Muscle layer of duodenum (tissue), 2 donors: ENCODE measurements around the gene MRPL52.

Experiments used
- H3K27ac ChIP-seq: one replicate; pipeline ENCODE4 v1.7.0; 2013; ENCODE audit warnings: mild to moderate bottlenecking, low read length
- H3K27me3 ChIP-seq: one replicate; pipeline ENCODE4 v1.7.0; 2013; ENCODE audit warnings: low read depth, mild to moderate bottlenecking, control low read depth, low read length
- H3K36me3 ChIP-seq, 2 donors: one replicate each; pipeline ENCODE4 v1.7.0; 2013; ENCODE audit warnings: low read length in 2 of 2, control low read depth in 1 of 2, mild to moderate bottlenecking in 1 of 2; ENCODE audit not compliant: insufficient read depth in 2 of 2, control insufficient read depth in 1 of 2
- H3K4me1 ChIP-seq, 2 donors: one replicate each; pipeline ENCODE4 v1.7.0; 2013; ENCODE audit warnings: low read length in 2 of 2, mild to moderate bottlenecking in 2 of 2, control low read depth in 1 of 2, moderate library complexity in 1 of 2; ENCODE audit not compliant: insufficient read depth in 2 of 2, control insufficient read depth in 1 of 2
- H3K4me3 ChIP-seq, 2 donors: one replicate each; pipeline ENCODE4 v1.7.0; 2013; ENCODE audit warnings: low read length in 2 of 2, low read depth in 1 of 2, mild to moderate bottlenecking in 1 of 2
- H3K9me3 ChIP-seq, 2 donors: one replicate each; pipeline ENCODE4 v1.7.0; 2013; ENCODE audit warnings: low read length in 2 of 2, control low read depth in 1 of 2, mild to moderate bottlenecking in 1 of 2; ENCODE audit not compliant: control insufficient read depth in 1 of 2
- donor health status: healthy.

The MRPL52 gene

DNA sequence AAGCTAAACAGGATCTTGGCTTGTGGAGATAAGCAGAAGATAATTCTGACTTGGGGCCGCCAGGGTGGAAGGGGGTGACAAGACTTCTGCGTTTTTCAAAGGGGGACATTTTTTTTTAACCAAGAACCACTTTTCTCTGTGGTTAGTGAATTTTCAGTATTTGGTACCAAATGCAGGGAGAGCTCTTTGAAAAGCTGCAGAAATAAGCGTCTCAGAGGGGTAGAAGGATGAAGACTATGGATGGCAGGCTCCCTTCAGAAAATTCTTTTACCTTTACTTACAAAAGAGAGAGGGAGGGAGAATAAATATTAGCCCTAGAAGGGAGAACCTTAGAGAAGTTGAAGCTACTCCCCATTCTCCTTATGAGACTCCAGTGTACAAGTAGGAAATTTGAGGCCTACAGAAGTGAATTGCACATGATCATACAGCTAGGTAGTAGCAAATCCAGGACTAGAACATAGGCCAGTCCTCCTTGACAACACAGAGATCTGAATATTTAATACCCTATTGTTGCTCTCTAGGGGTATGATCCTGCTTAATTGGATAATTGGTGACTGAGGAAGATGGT lies 840 bp downstream of the MRPL52 start:
- Histone ChIP-seq H3K4me1 (peaks cover 5 to 10% of the 10 kb centered on the region in 2 donors), H3K27ac (peak overlapping the region; percentile 87), H3K4me3 (peak overlapping the region; percentile 91 to 97), H3K27me3 (no peaks in the 10 kb centered on the region), H3K36me3 (peaks cover 5 to 18% of the 10 kb centered on the region in 2 donors), H3K9me3 (no peaks in the 10 kb centered on the region)

DNA sequence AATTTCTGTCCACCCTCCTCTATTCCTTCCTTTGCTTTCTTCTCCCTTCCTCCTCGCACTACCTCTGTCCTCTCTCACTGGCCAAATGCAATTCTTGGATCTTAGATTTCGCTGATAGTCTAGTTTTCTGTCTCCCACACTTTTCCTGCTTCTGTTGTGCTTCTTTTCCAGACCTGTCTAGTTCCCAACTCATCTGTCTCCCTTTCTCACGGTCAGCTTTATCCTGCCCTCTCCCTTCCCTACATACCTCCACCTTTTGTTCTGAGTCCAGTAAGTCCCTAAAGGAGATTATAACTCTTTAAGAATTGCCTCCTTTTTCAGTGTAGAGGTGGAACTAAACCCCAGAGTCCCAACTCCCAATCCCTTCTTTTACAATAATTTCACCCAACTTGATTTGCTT lies 5.8 kb downstream of the MRPL52 start:
- Histone ChIP-seq H3K27ac (peak overlapping the region; percentile 96), H3K36me3 (peaks cover 5 to 39% of the 10 kb centered on the region in 2 donors), H3K4me1 (peaks cover 19 to 38% of the 10 kb centered on the region in 2 donors), H3K9me3 (no peaks in the 10 kb centered on the region), H3K27me3 (no peaks in the 10 kb centered on the region), H3K4me3 (no peak overlapping the region)

DNA sequence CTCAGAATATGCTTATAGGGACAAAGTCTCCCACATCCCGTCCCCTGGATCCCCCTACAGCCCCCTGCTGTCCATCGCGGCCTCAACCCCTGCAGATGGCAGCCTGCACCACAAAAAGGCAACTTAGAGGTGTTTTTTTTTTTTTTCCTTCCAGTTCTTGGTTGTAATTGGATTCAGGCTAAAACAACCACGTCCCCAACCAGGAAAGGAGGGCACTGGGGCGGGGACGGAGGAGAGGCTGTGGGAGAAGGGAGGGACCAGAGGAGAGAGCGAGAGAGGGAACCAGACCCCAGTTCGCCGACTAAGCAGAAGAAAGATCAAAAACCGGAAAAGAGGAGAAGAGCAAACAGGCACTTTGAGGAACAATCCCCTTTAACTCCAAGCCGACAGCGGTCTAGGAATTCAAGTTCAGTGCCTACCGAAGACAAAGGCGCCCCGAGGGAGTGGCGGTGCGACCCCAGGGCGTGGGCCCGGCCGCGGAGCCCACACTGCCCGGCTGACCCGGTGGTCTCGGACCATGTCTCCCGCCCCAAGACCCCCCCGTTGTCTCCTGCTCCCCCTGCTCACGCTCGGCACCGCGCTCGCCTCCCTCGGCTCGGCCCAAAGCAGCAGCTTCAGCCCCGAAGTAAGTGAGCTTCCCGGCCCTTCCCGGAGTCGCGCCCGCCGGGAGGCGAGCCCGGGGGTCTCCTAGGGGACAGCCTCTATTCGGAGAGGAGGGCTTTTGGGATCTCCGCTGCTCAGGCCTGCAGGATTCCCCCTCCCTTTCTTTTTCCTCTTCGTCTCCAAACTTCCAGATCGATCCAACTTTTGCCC lies 6.8 kb downstream of the MRPL52 start, which contains the start of gene MMP14:
MMP14 (plus strand) TSS at position 285 of the 813 bp plus-strand sequence; CDS start at position 518, 233 bp downstream.
- Histone ChIP-seq H3K4me3 (peak within 1 kb of the TSS; percentile 90 to 92), H3K4me1 (peaks cover 15 to 31% of the 10 kb centered on the region in 2 donors), H3K27ac (peak within 1 kb of the TSS; percentile 96), H3K9me3 (no peaks in the 10 kb centered on the region), H3K36me3 (peaks cover 12 to 37% of the 10 kb centered on the region in 2 donors), H3K27me3 (no peaks in the 10 kb centered on the region)

DNA sequence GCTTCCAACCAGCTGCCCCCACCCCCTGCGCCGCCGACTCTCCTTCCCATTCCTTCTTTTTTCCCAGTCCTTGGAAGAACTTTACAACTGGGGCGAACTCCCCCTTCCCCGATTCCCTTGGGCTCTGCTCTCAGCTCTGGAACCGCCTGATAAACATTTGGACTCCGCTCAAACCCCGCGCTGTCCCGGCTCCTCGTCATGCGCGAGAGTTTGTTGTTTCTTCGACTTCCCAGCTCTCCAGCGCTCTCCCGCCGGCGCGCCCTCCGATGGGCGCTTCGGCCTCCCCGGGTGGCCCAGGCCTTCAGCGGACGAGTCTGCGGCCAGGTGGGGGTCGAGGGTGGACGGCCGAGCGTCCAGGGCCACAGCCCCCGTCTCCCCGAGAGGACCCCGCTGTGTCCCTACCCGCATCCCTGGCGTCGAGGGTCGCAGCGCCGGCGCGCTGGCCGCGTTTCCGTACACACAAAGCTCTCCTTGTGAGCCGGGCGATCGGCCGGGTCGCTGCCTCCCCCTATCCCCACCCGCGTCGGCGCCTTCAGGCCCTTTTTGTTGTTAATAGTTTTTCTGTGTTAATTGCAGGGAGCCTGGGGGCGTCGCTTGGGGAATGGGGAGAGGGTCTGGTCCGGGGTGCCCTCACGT lies 7.5 kb downstream of the MRPL52 start:
- peak overlapping the region; percentile 96 for H3K27ac ChIP-seq
- H3K9me3 ChIP-seq = no peaks in the 10 kb centered on the region
- peaks cover 17 to 44% of the 10 kb centered on the region in 2 donors for H3K36me3 ChIP-seq
- no peaks in the 10 kb centered on the region for H3K27me3 ChIP-seq
- H3K4me3 ChIP-seq = peak overlapping the region; percentile 90 to 92
- H3K4me1 ChIP-seq = peaks cover 15 to 35% of the 10 kb centered on the region in 2 donors

DNA sequence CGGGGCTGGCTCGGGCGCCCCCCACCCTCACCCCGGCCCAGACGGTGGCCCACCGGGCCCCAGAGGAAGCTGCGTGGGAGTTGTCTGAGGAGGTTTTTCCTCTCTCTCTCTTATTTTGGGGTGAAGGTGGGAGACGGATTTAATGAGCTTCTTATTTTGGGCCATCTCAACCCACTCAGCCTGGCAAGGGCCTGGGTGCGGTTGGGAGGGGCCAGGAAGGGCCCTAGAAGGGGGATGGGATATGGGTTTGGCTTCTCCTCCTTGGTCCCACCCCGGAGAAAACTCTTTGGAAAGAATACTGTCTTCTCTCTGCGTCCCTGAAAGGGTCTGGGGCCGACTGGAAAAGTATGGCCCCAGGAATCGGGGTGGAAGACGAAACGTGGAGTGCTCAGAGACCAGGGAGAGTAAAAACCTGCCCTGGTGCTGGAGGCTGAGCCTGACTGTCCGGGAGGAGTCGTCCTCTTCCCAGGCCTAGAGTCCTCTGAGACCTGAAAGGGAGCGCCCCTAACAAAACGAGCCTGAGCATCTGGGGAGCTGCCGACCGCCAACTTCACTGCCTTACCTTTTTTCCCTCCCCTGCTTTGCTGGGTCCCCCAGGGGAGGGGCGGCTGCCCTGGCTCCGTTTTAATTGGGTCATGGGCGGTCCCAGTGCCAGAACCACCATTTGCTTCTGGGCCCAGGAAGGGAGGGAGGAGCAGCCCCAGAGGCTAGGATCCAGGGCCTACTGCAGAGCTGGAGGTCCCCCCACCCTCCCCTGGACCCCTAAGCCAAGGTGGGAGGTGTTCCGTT lies 8.3 kb downstream of the MRPL52 start:
- H3K27me3 ChIP-seq = no peaks in the 10 kb centered on the region
- H3K27ac ChIP-seq = peak overlapping the region; percentile 96
- H3K36me3 ChIP-seq = peaks cover 24 to 51% of the 10 kb centered on the region in 2 donors
- peak overlapping the region; percentile 90 to 92 for H3K4me3 ChIP-seq
- H3K4me1 ChIP-seq = peaks cover 15 to 35% of the 10 kb centered on the region in 2 donors
- H3K9me3 ChIP-seq = no peaks in the 10 kb centered on the region

DNA sequence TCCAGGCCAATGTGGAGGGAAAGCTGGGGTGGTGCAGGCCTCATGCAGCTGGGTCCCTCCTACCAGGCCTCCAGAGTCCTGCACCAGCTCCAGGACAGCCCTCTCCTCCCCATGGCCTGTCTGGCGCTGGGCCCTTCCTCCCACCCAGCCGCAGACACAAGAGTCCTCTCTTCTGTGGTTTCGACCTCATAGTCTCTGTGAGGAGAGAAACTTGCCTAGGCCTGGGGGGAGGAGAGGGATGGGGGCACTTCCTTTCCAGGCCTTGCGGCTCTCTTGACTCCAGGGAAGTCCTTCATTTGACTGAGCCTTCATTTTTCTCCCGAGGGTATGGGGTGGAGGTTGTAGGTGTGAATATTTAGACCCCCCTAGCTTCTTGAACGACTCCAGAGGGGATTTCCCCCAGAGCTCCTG lies 8.9 kb downstream of the MRPL52 start:
- no peaks in the 10 kb centered on the region for H3K9me3 ChIP-seq
- H3K4me3 ChIP-seq = peak overlapping the region; percentile 90 to 92
- peaks cover 31 to 51% of the 10 kb centered on the region in 2 donors for H3K36me3 ChIP-seq
- H3K4me1 ChIP-seq = peaks cover 15 to 35% of the 10 kb centered on the region in 2 donors
- no peaks in the 10 kb centered on the region for H3K27me3 ChIP-seq
- peak overlapping the region; percentile 96 for H3K27ac ChIP-seq

DNA sequence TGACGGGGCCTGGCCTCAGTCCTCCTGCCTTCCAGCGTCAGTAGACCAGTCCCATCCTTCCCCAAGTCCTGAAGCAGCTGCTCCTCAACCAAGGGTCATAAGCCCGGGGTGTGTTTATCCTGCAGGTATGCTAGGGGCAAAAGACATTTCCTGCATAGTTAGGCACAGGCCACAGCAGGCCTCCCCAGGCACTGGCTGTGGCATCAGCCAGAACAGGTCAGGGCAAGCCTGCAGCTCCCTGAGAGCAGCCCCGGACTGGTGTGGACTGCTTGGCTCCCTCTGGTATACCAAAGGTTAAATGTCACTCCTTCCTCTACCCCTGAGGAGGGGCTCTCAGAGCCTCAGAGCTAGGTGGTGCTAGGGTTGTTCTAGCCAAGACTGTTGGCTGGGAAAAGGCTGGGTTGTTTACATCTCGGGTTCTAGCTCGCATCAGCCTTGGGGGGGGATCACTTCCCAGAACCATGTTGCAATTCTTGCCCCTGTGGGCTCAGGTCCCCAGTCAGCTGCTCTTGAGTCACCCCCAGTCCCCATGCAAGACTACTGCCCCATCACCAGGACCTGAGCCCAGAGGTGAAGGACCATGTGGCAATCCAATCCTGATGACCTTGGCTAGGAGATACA lies 9.6 kb downstream of the MRPL52 start:
- peaks cover 15 to 35% of the 10 kb centered on the region in 2 donors for H3K4me1 ChIP-seq
- peak overlapping the region; percentile 90 to 92 for H3K4me3 ChIP-seq
- H3K27me3 ChIP-seq = no peaks in the 10 kb centered on the region
- H3K9me3 ChIP-seq = no peaks in the 10 kb centered on the region
- peaks cover 29 to 49% of the 10 kb centered on the region in 2 donors for H3K36me3 ChIP-seq
- peak overlapping the region; percentile 96 for H3K27ac ChIP-seq

DNA sequence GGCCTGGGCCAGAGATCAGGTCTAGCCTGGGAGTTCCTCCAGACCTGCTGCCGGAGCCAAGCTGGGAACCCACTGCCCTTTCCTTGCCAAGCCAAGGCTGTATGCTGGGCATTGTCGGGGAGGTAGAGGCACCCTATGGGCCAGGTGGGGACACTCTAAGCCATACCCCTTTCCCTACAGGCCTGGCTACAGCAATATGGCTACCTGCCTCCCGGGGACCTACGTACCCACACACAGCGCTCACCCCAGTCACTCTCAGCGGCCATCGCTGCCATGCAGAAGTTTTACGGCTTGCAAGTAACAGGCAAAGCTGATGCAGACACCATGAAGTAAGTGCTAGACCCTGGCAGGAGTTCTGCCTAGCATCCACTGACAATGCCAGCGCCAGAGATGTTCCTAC lies 11.6 kb downstream of the MRPL52 start:
- H3K9me3 ChIP-seq = no peaks in the 10 kb centered on the region
- no peak overlapping the region for H3K27ac ChIP-seq
- H3K27me3 ChIP-seq = no peaks in the 10 kb centered on the region
- peaks cover 46 to 68% of the 10 kb centered on the region in 2 donors for H3K36me3 ChIP-seq
- peaks cover 15 to 36% of the 10 kb centered on the region in 2 donors for H3K4me1 ChIP-seq
- no peak overlapping the region for H3K4me3 ChIP-seq

DNA sequence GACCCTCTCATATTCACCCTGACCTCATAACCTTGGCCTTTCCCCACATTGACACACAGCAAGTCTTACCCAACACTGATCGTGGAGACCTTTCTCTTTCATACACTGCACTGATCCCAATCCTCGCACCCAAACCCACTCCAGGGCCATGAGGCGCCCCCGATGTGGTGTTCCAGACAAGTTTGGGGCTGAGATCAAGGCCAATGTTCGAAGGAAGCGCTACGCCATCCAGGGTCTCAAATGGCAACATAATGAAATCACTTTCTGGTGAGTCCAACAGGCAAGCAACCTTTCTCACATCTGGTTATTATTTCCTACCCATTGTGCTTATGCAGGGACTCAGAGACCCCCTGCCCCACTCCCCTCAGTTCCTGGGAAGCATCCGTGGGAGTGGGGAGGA lies 12.1 kb downstream of the MRPL52 start:
- H3K4me1 ChIP-seq = peaks cover 15 to 40% of the 10 kb centered on the region in 2 donors
- no peak overlapping the region for H3K4me3 ChIP-seq
- H3K27me3 ChIP-seq = no peaks in the 10 kb centered on the region
- peaks cover 49 to 70% of the 10 kb centered on the region in 2 donors for H3K36me3 ChIP-seq
- H3K27ac ChIP-seq = no peak overlapping the region
- no peaks in the 10 kb centered on the region for H3K9me3 ChIP-seq

DNA sequence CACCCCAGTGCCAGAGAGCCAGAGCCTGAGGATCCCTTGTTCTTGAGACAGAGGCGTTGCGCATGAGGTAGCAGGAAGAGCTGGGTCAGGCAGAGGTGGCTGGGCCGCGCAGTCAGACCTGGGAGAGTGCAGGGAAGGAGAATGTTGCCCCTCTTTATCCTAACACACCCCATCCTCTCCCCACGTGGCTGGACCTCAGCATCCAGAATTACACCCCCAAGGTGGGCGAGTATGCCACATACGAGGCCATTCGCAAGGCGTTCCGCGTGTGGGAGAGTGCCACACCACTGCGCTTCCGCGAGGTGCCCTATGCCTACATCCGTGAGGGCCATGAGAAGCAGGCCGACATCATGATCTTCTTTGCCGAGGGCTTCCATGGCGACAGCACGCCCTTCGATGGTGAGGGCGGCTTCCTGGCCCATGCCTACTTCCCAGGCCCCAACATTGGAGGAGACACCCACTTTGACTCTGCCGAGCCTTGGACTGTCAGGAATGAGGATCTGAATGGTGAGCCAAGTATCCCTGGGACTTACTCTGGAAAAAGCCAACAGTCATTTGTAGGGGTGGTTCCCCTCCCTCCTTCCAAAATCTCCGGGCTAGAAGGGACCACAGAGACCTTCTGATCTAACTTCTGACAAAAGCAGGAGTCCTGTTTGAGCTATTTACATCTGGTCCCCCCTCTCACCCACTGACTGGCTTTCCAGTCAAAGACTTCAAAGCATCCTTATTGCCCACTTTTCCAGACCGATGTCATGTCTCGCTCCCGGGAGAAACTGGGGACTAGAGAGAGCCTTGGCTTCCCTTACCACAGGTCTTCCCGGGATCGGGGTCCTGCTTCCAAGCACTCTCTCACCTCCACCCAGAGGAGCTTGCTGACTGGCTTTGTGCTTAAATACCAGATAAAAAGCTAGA lies 12.8 kb downstream of the MRPL52 start:
- H3K4me1 ChIP-seq = peaks cover 15 to 44% of the 10 kb centered on the region in 2 donors
- H3K27ac ChIP-seq = no peak overlapping the region
- no peaks in the 10 kb centered on the region for H3K27me3 ChIP-seq
- H3K36me3 ChIP-seq = peaks cover 49 to 65% of the 10 kb centered on the region in 2 donors
- no peak overlapping the region for H3K4me3 ChIP-seq
- H3K9me3 ChIP-seq = no peaks in the 10 kb centered on the region
